Activated CD4-positive, CD25-positive, alpha-beta regulatory T cell treated with anti-CD3 and anti-CD28 coated beads, Interleukin-2, amount 50 U/mL, for 24 hours (primary cell): Measurements from ENCODE around the gene MEP1B.
"Not testable (repeated sequence)": the region's sequence is repeated elsewhere in the genome, so short reads cannot be mapped to it uniquely, and the experiment has no call there.

Experiments
- ATAC-seq, 2 donors: fragments of 150-1000 bp; cut with Tn5 transposase; one replicate each; pipeline ENCODE4 v1.10.0; 2021; ENCODE audit warnings: mild to moderate bottlenecking in 1 of 2, moderate library complexity in 1 of 2

The MEP1B gene

GRCh38 chr18:32209685-32210445, 20.0 kb downstream of the MEP1B start:
- ATAC-seq = no peak

- ATAC-seq = no peak
These were observed 23.9 kb downstream of the MEP1B start for GRCh38 chr18:32213693-32214092.

- no peak for ATAC-seq
These were observed 26.6 kb downstream of the MEP1B start for GRCh38 chr18:32216390-32216789.

GRCh38 chr18:32219431-32220018, 29.7 kb downstream of the MEP1B start:
- no peak for ATAC-seq

GRCh38 chr18:32233348-32233747, 43.5 kb downstream of the MEP1B start:
- not testable (repeated sequence) for ATAC-seq

GRCh38 chr18:32237049-32237448, 47.2 kb downstream of the MEP1B start:
- no peak for ATAC-seq

- ATAC-seq = no peak
These were observed 48.9 kb downstream of the MEP1B start for GRCh38 chr18:32238635-32239268.

- ATAC-seq = no peak
These were observed 52.6 kb downstream of the MEP1B start for GRCh38 chr18:32242395-32242794.

GRCh38 chr18:32243358-32243757, 53.5 kb downstream of the MEP1B start:
- no peak for ATAC-seq

- ATAC-seq = no peak
These were observed 55.0 kb downstream of the MEP1B start for GRCh38 chr18:32244881-32245280.

- ATAC-seq = no peak
These were observed 59.5 kb downstream of the MEP1B start for GRCh38 chr18:32249147-32249929.

GRCh38 chr18:32251466-32251865, 61.6 kb downstream of the MEP1B start:
- no peak for ATAC-seq

- no peak for ATAC-seq
These were observed 62.5 kb downstream of the MEP1B start for GRCh38 chr18:32252141-32252860.

GRCh38 chr18:32255570-32255969, 65.7 kb downstream of the MEP1B start:
- ATAC-seq = no peak

GRCh38 chr18:32257084-32257785, 67.4 kb downstream of the MEP1B start:
- no peak for ATAC-seq

GRCh38 chr18:32258148-32258547, 68.3 kb downstream of the MEP1B start:
- no peak for ATAC-seq

GRCh38 chr18:32258558-32259204, 68.8 kb downstream of the MEP1B start:
- no peak for ATAC-seq

GRCh38 chr18:32259553-32259952, 69.7 kb downstream of the MEP1B start:
- ATAC-seq = no peak

- no peak for ATAC-seq
These were observed 71.2 kb downstream of the MEP1B start for GRCh38 chr18:32261003-32261402.

GRCh38 chr18:32262092-32262491, 72.3 kb downstream of the MEP1B start:
- ATAC-seq = no peak

GRCh38 chr18:32264401-32264800, 74.6 kb downstream of the MEP1B start:
- ATAC-seq = no peak
